NCI-H345 (cell line): ENCODE results near the gene PRR3.
"Not testable (repeated sequence)": the region's sequence is repeated elsewhere in the genome, so short reads cannot be mapped to it uniquely, and the experiment has no call there.

Source experiments
- DNase-seq: peaks from one replicate; lab custom pipeline; 2025; lab: John Stamatoyannopoulos, UW

The PRR3 gene, protein sequence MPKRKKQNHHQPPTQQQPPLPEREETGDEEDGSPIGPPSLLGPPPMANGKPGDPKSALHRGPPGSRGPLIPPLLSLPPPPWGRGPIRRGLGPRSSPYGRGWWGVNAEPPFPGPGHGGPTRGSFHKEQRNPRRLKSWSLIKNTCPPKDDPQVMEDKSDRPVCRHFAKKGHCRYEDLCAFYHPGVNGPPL

GRCh38 chr6:30556906-30557682, at the start of gene PRR3:
Gene PRR3, plus strand, starts transcription at chr6:30557295. Its CDS starts 50 bp downstream, at chr6:30557345.
- peak; percentile 94 for DNase-seq

DNA sequence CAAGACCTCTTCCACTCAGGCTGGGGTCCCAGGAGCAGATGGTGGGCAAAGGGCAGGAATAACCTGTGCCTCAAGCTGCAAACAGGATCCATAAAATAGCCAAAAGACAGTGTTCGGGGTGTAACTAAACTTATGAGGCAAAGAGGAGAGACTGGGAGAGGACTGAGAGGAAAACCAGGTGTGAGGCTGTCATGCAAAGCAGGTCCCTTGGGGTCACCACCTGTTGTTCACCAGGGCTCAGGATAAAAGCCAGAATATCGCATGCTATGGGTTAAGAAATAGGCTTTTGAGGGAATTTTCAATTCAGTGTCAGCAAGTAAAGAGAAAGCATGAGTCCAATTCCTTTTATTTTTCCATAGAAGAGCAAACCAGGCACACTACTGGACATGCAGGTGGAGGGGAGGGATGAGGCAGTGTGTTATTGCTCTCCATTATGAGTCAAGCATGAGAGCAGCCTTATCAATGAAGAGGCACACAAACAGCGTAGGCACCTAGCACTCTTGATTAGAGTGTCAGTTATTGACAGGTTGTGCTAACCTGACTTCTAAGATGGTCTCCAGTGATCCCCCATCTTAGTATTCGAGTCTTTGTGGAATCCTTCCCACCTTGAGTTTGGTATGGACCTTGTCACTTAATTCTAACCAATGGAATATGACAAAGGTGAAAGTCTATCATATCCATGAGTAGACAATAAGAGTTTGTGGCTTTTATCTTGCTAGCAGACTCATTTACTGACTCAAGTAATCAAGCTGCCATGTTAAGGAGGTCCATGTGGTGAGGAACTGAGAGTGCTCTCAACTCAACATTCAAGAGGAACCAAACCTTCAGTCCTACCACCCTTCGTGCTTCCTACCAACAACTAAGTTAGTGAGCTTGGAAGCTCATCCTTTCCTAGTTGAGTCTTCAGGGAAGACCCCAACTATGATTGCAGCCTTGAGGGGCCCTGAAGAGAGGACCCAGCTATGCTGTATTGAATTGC, 49.0 kb upstream of the PRR3 start:
- no peak for DNase-seq

DNA sequence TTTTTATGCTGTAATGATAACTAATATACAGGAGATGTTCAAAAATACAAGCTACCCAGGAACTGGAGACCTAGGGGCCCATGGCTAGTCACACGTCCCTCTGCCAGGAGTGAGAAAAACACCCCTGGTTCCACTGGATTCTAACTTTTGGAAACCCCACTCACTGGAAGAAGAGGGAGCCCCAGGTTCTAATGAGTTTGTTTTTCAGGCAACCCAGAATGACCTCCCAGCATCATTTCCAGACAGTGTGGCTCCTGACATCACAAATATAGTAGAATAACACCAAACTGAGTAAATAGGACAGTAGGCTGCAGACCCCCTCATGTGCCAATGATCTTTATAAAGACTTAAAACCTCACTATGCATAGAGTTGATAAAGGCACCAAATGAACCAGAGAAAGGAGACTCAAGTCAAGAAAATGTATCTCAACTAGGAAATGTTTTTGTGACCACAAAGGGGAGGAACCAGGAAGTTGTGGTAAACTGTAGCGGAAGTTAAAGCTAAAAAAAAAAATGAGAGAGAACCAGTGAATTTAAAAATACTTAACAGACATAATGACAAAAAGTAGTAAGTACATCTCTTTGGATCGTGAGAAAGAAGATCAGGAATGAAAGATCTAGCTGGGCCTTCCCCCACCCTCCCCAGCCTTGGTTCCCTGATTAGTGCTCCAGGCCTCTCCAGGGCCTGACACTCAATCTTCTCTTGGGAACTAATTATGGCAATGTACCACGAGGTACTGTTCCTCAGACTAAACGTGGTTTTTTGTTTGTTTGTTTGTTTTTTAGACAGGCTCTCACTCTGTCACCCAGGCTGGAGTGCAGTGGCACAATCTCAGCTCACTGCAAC, 48.0 kb upstream of the PRR3 start:
- DNase-seq = no peak

DNA sequence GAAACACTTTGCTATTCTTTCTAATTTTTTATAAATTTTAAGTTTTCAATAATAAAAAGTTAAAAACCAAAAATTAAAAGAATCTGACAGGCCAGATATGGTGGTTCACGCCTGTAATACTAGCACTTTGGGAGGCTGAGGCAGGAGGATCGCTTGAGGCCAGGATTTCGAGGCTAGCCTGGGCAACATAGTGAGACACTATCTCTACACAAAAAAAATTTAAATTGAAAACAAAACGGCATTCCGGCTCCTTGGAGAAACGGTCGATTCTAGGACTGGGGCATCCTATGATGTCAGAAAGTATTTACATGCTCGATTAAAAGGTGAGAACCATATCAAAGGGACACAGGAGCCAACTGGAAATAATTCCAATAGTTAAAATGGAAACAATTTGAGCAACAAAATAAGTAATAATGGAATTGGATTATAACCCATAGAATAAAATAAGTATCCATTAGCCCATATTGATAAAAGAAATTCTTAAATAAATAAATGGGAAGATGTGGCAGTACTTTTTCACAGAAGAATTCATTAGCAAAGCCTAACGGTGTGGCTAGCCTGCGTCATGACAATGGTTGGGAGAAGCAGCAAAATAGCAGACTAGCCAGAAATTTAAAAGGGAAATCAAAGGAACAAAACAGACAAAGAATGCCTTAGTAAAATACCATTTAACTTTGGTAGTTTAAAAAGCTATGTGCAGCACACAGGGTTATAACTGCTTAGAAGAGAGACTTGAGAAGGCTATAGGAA, 46.5 kb upstream of the PRR3 start:
- DNase-seq = no peak

- no peak for DNase-seq
Measured at GRCh38 chr6:30511169-30511546, 45.9 kb upstream of the PRR3 start.

GRCh38 chr6:30513451-30513850, 43.6 kb upstream of the PRR3 start:
- DNase-seq = no peak

GRCh38 chr6:30515106-30515505, 42.0 kb upstream of the PRR3 start:
- DNase-seq = no peak

- peak; percentile 26 for DNase-seq
Measured at GRCh38 chr6:30515944-30516753, 40.9 kb upstream of the PRR3 start.

GRCh38 chr6:30516754-30517076, 40.4 kb upstream of the PRR3 start:
- not testable (repeated sequence) for DNase-seq

- not testable (repeated sequence) for DNase-seq
Measured at GRCh38 chr6:30517767-30518504, 39.2 kb upstream of the PRR3 start.

GRCh38 chr6:30518505-30519145, 38.5 kb upstream of the PRR3 start:
- DNase-seq = not testable (repeated sequence)

DNA sequence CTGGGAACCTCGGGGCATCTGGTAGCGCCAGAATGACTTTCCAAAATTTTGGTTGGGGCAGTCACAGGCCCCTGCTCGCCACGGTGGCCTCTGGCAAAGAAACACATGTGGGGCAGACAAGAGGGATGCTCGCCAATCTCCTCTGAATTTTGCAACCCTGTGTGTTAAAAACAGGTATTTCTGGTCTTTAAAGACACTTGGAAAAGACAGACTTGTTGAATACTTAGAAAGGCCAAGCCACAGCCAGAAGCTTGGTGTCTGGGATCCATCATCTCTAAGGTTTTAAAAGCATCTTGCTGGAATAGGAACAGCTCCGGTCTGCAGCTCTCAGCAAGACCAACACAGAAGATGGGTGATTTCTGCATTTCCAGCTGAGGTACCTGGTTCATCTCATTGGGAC, 36.6 kb upstream of the PRR3 start:
- DNase-seq = no peak

- not testable (repeated sequence) for DNase-seq
Measured at GRCh38 chr6:30521082-30521481, 36.0 kb upstream of the PRR3 start.

DNA sequence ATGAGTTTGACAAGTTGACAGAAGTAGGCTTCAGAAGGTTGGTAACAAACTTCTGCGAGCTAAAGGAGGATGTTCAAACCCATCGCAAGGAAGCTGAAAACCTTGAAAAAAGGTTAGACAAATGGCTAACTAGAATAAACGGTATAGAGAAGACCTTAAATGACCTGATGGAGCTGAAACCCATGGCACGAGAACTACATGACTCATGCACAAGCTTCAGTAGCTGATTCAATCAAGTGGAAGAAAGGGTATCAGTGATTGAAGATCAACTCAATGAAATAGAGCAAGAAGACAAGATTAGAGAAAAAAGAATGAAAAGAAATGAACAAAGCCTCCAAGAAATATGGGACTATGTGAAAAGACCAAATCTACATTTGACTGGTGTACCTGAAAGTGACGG, 35.1 kb upstream of the PRR3 start:
- DNase-seq = not testable (repeated sequence)

GRCh38 chr6:30526444-30526843, 30.7 kb upstream of the PRR3 start:
- not testable (repeated sequence) for DNase-seq

DNA sequence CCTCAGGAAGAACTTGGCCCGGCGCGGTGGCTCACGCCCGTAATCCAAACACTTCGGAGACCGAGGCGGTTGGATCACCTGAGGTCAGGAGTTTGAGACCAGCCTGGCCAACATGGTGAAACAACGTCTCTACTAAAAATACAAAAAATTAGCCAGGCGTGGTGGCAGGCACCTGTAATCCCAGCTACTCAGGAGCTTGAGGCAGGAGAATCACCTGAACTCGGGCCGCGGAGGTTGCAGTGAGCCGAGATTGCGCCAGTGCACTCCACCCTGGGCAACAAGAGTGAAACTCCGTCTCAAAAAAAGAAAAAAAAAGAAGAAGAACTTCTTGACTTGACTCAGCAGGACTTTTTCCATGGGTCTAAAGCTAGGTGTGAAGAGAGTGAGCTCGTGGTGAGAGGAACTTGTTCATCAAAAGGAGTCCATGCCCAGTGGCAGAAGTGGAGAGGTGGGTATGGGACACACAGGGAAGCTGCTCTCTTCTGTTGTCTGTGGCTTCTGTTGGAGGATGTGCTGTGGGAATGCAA, 27.7 kb upstream of the PRR3 start:
- not testable (repeated sequence) for DNase-seq

GRCh38 chr6:30530014-30530413, 27.1 kb upstream of the PRR3 start:
- no peak for DNase-seq

DNA sequence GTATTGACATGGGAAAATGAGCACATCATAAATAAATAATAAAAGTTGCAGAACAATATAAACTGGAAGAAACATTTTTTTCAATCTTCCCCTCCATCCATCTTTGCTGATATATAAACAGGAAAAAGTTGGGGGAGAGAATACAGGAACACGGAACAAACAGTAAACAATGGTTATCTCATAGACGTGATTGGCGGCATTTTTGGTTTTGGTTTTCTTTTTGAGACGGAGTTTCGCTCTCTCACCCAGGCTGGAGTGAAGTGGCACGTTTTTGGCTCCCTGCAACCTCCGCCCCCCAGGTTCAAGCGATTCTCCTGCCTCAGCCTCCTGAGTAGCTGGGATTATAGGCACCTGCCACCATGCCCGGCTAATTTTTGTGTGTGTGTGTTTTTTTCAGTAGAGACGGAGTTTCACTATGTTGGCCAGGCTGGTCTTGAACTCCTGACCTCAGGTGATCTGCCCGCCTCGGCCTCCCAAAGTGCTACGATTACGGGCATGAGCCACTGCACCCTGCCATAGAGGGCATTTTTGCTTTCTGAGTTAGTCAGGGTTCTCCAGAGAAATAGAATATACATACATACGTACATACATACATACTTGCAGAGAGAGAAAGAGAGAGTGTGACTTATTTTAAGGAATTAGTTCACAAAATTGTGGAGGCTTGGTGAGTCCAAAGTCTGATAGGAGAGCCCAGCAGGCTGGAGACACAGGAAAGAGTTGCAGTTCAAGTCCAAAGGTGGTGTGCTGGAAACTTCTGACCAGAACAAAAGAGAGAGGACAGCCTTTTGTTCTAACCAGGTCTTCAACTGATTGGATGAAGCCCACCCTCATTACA, 23.4 kb upstream of the PRR3 start:
- DNase-seq = no peak
